ENCODE measurements around the gene TRHDE. TPM values are rescaled to one million over a fixed set of nuclear protein-coding genes. Genes with fewer than 3 reads are reported as not detected.

The TRHDE gene
- total RNA-seq, 1 experiment from 2014 or later = 5.5 TPM

DNA sequence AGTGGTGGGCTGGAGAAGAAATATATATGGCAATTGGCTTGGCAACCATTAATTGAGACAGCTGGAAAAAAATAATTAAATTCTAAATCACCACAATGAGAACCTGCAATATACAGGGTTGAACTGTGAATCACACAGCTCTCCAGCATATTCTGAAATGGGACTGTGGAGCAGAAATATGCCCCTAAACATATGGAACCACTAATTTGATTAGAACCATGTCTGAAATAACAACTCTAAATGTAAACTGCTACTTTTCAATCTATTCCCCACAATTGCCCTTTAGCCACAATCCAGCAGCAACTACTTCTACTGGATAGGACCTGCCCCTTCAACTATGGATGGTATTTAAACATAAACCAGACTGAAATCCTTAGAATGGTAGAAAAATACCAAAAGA, 330.4 kb downstream of the TRHDE start:
- TF ChIP-seq RORB (CRISPR knock-in tag; IDR thresholded peaks at IDR 0.05) (no peak), CREM (CRISPR knock-in tag; IDR thresholded peaks at IDR 0.05) (no peak), ZNF121 (CRISPR knock-in tag; IDR thresholded peaks at IDR 0.05) (no peak), FOXJ3 (CRISPR knock-in tag; IDR thresholded peaks at IDR 0.05; ENCODE audit: borderline replicate concordance) (no peak), IRF2 (CRISPR knock-in tag; IDR thresholded peaks at IDR 0.05; ENCODE audit: borderline replicate concordance, low read depth) (no peak), JUN (CRISPR knock-in tag; IDR thresholded peaks at IDR 0.05) (no peak), GRHL2 (CRISPR knock-in tag; IDR thresholded peaks at IDR 0.05; ENCODE audit: insufficient replicate concordance, severe bottlenecking) (no peak), NFATC4 (CRISPR knock-in tag; IDR thresholded peaks at IDR 0.05) (no peak), NR2C2 (CRISPR knock-in tag; IDR thresholded peaks at IDR 0.05) (no peak)
- TF ChIP-seq, protein P1, sequence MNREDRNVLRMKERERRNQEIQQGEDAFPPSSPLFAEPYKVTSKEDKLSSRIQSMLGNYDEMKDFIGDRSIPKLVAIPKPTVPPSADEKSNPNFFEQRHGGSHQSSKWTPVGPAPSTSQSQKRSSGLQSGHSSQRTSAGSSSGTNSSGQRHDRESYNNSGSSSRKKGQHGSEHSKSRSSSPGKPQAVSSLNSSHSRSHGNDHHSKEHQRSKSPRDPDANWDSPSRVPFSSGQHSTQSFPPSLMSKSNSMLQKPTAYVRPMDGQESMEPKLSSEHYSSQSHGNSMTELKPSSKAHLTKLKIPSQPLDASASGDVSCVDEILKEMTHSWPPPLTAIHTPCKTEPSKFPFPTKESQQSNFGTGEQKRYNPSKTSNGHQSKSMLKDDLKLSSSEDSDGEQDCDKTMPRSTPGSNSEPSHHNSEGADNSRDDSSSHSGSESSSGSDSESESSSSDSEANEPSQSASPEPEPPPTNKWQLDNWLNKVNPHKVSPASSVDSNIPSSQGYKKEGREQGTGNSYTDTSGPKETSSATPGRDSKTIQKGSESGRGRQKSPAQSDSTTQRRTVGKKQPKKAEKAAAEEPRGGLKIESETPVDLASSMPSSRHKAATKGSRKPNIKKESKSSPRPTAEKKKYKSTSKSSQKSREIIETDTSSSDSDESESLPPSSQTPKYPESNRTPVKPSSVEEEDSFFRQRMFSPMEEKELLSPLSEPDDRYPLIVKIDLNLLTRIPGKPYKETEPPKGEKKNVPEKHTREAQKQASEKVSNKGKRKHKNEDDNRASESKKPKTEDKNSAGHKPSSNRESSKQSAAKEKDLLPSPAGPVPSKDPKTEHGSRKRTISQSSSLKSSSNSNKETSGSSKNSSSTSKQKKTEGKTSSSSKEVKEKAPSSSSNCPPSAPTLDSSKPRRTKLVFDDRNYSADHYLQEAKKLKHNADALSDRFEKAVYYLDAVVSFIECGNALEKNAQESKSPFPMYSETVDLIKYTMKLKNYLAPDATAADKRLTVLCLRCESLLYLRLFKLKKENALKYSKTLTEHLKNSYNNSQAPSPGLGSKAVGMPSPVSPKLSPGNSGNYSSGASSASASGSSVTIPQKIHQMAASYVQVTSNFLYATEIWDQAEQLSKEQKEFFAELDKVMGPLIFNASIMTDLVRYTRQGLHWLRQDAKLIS (CRISPR knock-in tag; IDR thresholded peaks at IDR 0.05; ENCODE audit: borderline replicate concordance) = no peak
- TF ChIP-seq, protein P2, sequence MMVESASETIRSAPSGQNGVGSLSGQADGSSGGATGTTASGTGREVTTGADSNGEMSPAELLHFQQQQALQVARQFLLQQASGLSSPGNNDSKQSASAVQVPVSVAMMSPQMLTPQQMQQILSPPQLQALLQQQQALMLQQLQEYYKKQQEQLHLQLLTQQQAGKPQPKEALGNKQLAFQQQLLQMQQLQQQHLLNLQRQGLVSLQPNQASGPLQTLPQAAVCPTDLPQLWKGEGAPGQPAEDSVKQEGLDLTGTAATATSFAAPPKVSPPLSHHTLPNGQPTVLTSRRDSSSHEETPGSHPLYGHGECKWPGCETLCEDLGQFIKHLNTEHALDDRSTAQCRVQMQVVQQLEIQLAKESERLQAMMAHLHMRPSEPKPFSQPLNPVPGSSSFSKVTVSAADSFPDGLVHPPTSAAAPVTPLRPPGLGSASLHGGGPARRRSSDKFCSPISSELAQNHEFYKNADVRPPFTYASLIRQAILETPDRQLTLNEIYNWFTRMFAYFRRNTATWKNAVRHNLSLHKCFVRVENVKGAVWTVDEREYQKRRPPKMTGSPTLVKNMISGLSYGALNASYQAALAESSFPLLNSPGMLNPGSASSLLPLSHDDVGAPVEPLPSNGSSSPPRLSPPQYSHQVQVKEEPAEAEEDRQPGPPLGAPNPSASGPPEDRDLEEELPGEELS (CRISPR knock-in tag; IDR thresholded peaks at IDR 0.05) = no peak
- TF ChIP-seq, protein P3, sequence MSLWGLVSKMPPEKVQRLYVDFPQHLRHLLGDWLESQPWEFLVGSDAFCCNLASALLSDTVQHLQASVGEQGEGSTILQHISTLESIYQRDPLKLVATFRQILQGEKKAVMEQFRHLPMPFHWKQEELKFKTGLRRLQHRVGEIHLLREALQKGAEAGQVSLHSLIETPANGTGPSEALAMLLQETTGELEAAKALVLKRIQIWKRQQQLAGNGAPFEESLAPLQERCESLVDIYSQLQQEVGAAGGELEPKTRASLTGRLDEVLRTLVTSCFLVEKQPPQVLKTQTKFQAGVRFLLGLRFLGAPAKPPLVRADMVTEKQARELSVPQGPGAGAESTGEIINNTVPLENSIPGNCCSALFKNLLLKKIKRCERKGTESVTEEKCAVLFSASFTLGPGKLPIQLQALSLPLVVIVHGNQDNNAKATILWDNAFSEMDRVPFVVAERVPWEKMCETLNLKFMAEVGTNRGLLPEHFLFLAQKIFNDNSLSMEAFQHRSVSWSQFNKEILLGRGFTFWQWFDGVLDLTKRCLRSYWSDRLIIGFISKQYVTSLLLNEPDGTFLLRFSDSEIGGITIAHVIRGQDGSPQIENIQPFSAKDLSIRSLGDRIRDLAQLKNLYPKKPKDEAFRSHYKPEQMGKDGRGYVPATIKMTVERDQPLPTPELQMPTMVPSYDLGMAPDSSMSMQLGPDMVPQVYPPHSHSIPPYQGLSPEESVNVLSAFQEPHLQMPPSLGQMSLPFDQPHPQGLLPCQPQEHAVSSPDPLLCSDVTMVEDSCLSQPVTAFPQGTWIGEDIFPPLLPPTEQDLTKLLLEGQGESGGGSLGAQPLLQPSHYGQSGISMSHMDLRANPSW (CRISPR knock-in tag; conservative IDR thresholded peaks at IDR 0.05; ENCODE audit: low read depth) = no peak
- TF ChIP-seq, protein P4, sequence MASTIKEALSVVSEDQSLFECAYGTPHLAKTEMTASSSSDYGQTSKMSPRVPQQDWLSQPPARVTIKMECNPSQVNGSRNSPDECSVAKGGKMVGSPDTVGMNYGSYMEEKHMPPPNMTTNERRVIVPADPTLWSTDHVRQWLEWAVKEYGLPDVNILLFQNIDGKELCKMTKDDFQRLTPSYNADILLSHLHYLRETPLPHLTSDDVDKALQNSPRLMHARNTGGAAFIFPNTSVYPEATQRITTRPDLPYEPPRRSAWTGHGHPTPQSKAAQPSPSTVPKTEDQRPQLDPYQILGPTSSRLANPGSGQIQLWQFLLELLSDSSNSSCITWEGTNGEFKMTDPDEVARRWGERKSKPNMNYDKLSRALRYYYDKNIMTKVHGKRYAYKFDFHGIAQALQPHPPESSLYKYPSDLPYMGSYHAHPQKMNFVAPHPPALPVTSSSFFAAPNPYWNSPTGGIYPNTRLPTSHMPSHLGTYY (CRISPR knock-in tag; IDR thresholded peaks at IDR 0.05) = no peak
- TF ChIP-seq, protein P5, sequence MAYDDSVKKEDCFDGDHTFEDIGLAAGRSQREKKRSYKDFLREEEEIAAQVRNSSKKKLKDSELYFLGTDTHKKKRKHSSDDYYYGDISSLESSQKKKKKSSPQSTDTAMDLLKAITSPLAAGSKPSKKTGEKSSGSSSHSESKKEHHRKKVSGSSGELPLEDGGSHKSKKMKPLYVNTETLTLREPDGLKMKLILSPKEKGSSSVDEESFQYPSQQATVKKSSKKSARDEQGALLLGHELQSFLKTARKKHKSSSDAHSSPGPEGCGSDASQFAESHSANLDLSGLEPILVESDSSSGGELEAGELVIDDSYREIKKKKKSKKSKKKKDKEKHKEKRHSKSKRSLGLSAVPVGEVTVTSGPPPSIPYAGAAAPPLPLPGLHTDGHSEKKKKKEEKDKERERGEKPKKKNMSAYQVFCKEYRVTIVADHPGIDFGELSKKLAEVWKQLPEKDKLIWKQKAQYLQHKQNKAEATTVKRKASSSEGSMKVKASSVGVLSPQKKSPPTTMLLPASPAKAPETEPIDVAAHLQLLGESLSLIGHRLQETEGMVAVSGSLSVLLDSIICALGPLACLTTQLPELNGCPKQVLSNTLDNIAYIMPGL (CRISPR knock-in tag; IDR thresholded peaks at IDR 0.05) = no peak
- TF ChIP-seq, protein P6, sequence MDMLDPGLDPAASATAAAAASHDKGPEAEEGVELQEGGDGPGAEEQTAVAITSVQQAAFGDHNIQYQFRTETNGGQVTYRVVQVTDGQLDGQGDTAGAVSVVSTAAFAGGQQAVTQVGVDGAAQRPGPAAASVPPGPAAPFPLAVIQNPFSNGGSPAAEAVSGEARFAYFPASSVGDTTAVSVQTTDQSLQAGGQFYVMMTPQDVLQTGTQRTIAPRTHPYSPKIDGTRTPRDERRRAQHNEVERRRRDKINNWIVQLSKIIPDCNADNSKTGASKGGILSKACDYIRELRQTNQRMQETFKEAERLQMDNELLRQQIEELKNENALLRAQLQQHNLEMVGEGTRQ (CRISPR knock-in tag; IDR thresholded peaks at IDR 0.05) = no peak
- DNase-seq (ENCODE audit: low spot score) (no peak), ATAC-seq (no peak)
- ChIA-PET POLR2A (no interaction called here), CTCF (no interaction called here)
- no peak overlapping the region for H3K4me3 Mint-ChIP-seq
- H3K36me3 Mint-ChIP-seq = peaks cover 51% of the 10 kb centered on the region
- no peaks in the 10 kb centered on the region; the same call in 1 of the 2 replicates for H3K27me3 Mint-ChIP-seq (ENCODE audit: low read depth)
- H3K9me3 Mint-ChIP-seq = peaks cover 59% of the 10 kb centered on the region
- no peak overlapping the region for H3K27ac Mint-ChIP-seq
- H3K4me1 Mint-ChIP-seq = no peaks in the 10 kb centered on the region
